Measurements from ENCODE around the gene GPR146.

The GPR146 gene

GRCh38 chr7:1094870-1095269 lies 50.5 kb downstream of the GPR146 start:
- Histone ChIP-seq H4K20me1 (ENCODE audit: control insufficient read depth, insufficient read depth, low read depth, low read length) (no peaks in the 10 kb centered on the region), H3K9me2 (replicated peaks; ENCODE audit: control insufficient read depth, low read length) (no peaks in the 10 kb centered on the region), H3K27ac (ENCODE audit: low read depth, low read length) (no peak overlapping the region), H3K4me1 (ENCODE audit: control insufficient read depth, low read length) (peaks cover 11% of the 10 kb centered on the region), H3K9me3 (ENCODE audit: control insufficient read depth, insufficient read depth, low read length) (no peaks in the 10 kb centered on the region), H3K4me2 (ENCODE audit: low read length) (no peak overlapping the region), H3K4me3 (ENCODE audit: low read length) (no peak overlapping the region), H3F3A (ENCODE audit: control insufficient read depth, insufficient read depth) (no peaks in the 10 kb centered on the region), H3K79me2 (ENCODE audit: control insufficient read depth, low read length) (peaks cover 20% of the 10 kb centered on the region), H3K27me3 (ENCODE audit: control insufficient read depth, low read length) (no peaks in the 10 kb centered on the region), H3K36me3 (ENCODE audit: control insufficient read depth, low read length) (peaks cover 35% of the 10 kb centered on the region)
- TF ChIP-seq CTCF (IDR thresholded peaks at IDR 0.05; ENCODE audit: low read depth, low read length, poor library complexity, severe bottlenecking) (no peak), EZH2phosphoT487 (IDR thresholded peaks at IDR 0.05; ENCODE audit: borderline replicate concordance, low read length) (no peak)

GRCh38 chr7:1095621-1096155 lies 51.3 kb downstream of the GPR146 start:
- TF ChIP-seq EZH2phosphoT487 (IDR thresholded peaks at IDR 0.05; ENCODE audit: borderline replicate concordance, low read length): no peak
- TF ChIP-seq CTCF (IDR thresholded peaks at IDR 0.05; ENCODE audit: low read depth, low read length, poor library complexity, severe bottlenecking): no peak
- no peaks in the 10 kb centered on the region for H3K9me3 ChIP-seq (ENCODE audit: control insufficient read depth, insufficient read depth, low read length)
- H3K9me2 ChIP-seq (replicated peaks; ENCODE audit: control insufficient read depth, low read length): no peaks in the 10 kb centered on the region
- no peaks in the 10 kb centered on the region for H3K27me3 ChIP-seq (ENCODE audit: control insufficient read depth, low read length)
- no peak overlapping the region for H3K4me3 ChIP-seq (ENCODE audit: low read length)
- H3K27ac ChIP-seq (ENCODE audit: low read depth, low read length): no peak overlapping the region
- no peaks in the 10 kb centered on the region for H3F3A ChIP-seq (ENCODE audit: control insufficient read depth, insufficient read depth)
- peaks cover 20% of the 10 kb centered on the region for H3K79me2 ChIP-seq (ENCODE audit: control insufficient read depth, low read length)
- peaks cover 11% of the 10 kb centered on the region for H3K4me1 ChIP-seq (ENCODE audit: control insufficient read depth, low read length)
- H4K20me1 ChIP-seq (ENCODE audit: control insufficient read depth, insufficient read depth, low read depth, low read length): no peaks in the 10 kb centered on the region
- peaks cover 35% of the 10 kb centered on the region for H3K36me3 ChIP-seq (ENCODE audit: control insufficient read depth, low read length)
- no peak overlapping the region for H3K4me2 ChIP-seq (ENCODE audit: low read length)

DNA sequence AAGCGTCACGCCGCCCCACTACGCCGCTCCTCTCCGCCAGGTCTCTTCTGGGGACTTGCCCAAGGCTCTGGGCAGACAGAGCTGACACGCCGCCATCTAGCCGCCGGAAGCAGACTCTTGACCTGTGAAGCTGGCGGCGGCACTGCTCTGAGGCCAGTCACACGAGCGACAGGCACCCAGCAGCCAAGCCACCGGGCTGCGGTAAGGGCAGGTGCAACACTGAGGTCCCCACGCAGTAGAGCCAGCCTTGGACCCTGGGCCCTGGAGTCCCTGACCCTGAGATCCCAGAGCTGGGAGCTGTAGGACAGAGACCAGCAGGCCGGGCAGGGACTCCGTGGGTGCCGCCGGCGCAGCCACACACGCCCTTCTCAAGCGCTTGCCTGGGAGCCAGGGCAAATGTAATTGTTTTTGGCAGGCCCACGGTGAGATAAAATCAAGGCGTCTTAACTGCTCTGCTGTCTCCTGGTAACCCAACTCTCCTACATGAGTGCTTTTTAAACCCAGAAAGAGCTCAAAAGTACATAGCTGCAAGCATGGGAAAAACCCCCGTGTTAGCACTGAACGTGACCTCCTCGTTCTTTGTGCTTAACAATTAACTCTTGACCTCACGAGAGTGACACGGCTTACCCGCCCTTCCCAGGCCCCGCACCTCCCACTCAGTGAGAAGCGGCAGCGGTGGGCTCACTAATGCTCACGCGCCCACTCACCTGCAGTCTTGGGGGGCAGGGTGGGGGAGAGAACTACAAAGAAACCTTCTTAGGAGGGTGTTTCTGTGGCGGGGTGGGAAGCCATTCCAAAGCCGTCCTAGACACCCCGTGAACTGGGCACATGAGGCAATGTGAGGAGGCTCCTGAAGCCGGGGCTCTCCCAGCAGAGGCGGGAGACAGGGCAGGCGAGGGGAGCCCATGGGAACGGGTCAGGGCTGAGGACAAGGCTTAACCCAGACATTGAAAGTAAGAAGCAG lies 52.1 kb downstream of the GPR146 start:
- Histone ChIP-seq H3K4me1 (ENCODE audit: control insufficient read depth, low read length) (peaks cover 11% of the 10 kb centered on the region), H3K4me3 (ENCODE audit: low read length) (no peak overlapping the region), H3K27ac (ENCODE audit: low read depth, low read length) (no peak overlapping the region), H3K36me3 (ENCODE audit: control insufficient read depth, low read length) (peaks cover 35% of the 10 kb centered on the region), H3F3A (ENCODE audit: control insufficient read depth, insufficient read depth) (no peaks in the 10 kb centered on the region), H3K4me2 (ENCODE audit: low read length) (no peak overlapping the region), H4K20me1 (ENCODE audit: control insufficient read depth, insufficient read depth, low read depth, low read length) (no peaks in the 10 kb centered on the region), H3K79me2 (ENCODE audit: control insufficient read depth, low read length) (peaks cover 23% of the 10 kb centered on the region), H3K27me3 (ENCODE audit: control insufficient read depth, low read length) (no peaks in the 10 kb centered on the region), H3K9me3 (ENCODE audit: control insufficient read depth, insufficient read depth, low read length) (no peaks in the 10 kb centered on the region), H3K9me2 (replicated peaks; ENCODE audit: control insufficient read depth, low read length) (no peaks in the 10 kb centered on the region)
- no peak for TF ChIP-seq CTCF (IDR thresholded peaks at IDR 0.05; ENCODE audit: low read depth, low read length, poor library complexity, severe bottlenecking)
- no peak for TF ChIP-seq EZH2phosphoT487 (IDR thresholded peaks at IDR 0.05; ENCODE audit: borderline replicate concordance, low read length)
